ENCODE data around the gene CTAG2.

GRCh38 chrX:154649503-154650220, 3.7 kb downstream of the CTAG2 start:
- TF ChIP-seq, protein P1, sequence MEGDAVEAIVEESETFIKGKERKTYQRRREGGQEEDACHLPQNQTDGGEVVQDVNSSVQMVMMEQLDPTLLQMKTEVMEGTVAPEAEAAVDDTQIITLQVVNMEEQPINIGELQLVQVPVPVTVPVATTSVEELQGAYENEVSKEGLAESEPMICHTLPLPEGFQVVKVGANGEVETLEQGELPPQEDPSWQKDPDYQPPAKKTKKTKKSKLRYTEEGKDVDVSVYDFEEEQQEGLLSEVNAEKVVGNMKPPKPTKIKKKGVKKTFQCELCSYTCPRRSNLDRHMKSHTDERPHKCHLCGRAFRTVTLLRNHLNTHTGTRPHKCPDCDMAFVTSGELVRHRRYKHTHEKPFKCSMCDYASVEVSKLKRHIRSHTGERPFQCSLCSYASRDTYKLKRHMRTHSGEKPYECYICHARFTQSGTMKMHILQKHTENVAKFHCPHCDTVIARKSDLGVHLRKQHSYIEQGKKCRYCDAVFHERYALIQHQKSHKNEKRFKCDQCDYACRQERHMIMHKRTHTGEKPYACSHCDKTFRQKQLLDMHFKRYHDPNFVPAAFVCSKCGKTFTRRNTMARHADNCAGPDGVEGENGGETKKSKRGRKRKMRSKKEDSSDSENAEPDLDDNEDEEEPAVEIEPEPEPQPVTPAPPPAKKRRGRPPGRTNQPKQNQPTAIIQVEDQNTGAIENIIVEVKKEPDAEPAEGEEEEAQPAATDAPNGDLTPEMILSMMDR (IDR thresholded peaks at IDR 0.05; ENCODE audit: extremely low read depth in 1 of 2, insufficient read depth in 1 of 2, low read depth in 1 of 2, low read length in 2 of 2), result no peak
- TF ChIP-seq POLR2A (IDR thresholded peaks at IDR 0.05; ENCODE audit: low read depth, low read length) (no peak), EZH2 (IDR thresholded peaks at IDR 0.05; ENCODE audit: borderline replicate concordance, low read depth, low read length, severe bottlenecking) (no peak), MAX (IDR thresholded peaks at IDR 0.05; ENCODE audit: insufficient read depth, insufficient read length) (no peak), JUN (IDR thresholded peaks at IDR 0.05; ENCODE audit: borderline replicate concordance, insufficient read depth, insufficient read length, low read depth) (no peak), POLR2AphosphoS5 (IDR thresholded peaks at IDR 0.05; ENCODE audit: insufficient read depth, low read depth, low read length) (no peak), FOS (IDR thresholded peaks at IDR 0.05; ENCODE audit: borderline replicate concordance, insufficient read depth, low read length) (no peak), MYC (IDR thresholded peaks at IDR 0.05; ENCODE audit: low read depth, low read length) (no peak), GATA2 (IDR thresholded peaks at IDR 0.05; ENCODE audit: insufficient read depth, insufficient read length, low read depth, low read length) (no peak)
